ENCODE data around the gene TTC3. TPM values are rescaled to one million over a fixed set of nuclear protein-coding genes. Genes with fewer than 3 reads are reported as not detected.

Gene TTC3
- total RNA-seq, 1 experiment from 2014 or later = 259 TPM

DNA sequence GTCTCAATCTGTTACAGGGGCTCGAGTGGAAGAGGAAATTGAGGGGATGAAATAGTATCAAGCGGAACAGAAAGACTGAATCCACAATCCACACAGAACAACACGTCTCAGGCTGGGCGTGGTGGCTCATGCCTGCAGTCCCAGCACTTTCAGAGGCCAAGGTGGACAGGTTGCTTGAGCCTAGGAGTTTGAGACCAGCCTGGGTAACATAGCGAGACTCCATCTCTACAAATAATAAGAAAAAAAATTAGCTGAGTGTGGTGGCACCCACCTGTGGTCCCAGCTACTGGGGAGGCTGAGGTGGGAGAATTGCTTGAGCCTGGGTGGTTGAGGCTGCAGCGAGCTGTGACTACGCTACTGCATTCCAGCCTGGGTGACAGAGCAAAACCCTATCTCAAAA is 168.4 kb downstream of the TTC3 start:
- Histone ChIP-seq H3K4me3 (no peak overlapping the region), H3K36me3 (peaks cover 16% of the 10 kb centered on the region), H3K4me1 (replicated peaks) (no peaks in the 10 kb centered on the region), H3K9me3 (replicated peaks) (no peaks in the 10 kb centered on the region), H3K27me3 (replicated peaks) (no peaks in the 10 kb centered on the region), H3K27ac (no peak overlapping the region)
- no peak for DNase-seq (ENCODE audit: low read depth in 1 of 2, low spot score in 2 of 2)

DNA sequence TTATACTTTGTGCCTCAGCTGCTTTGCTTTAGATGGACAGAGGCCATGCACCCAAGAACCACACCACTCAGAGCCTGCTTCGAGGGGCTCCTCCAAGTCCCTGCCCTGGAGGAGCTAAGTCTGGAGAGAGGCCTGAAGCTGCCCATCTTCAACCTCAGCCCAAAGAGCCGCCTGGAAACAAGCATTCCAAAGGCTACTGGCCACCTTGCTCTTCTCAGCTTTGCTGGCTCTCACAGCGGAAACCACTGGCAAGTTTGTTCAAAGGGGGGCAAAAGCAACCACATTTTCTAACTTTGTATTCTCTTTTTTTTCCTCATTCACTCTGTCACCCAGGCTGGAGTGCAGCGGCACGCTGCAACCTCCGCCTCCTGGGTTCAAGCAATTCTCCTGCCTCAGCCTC is 170.9 kb downstream of the TTC3 start:
- H3K27ac ChIP-seq = no peak overlapping the region

DNA sequence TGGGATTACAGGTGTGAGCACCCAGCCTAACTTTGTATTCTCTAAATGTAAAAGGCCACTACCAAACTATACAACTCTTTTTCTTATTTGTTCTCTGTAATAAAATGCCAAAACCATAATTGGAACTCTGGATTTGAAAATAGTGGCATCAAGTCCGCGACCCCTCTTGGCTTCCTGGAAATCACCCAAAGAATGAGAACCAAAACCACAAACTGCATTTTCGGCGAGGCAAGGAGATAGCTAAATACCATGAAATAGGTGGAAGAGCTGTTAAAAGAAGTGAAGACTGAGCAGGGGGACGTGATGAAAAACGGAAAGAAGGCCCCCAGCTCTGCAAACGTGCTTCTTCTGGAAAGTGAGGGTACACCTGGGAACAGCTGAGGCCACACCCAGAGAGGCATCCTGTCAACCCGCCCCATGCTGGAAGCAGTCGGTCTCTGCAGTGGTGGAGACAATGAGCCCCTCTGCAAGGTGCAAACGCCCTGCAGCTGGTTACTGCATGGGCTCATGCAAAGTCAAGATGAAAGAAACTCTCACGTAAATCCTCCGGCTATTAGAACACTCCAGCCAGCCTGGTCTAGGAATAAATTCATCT is 171.5 kb downstream of the TTC3 start:
- Histone ChIP-seq H3K27ac (no peak overlapping the region), H3K36me3 (peaks cover 9% of the 10 kb centered on the region), H3K4me3 (no peak overlapping the region), H3K9me3 (replicated peaks) (no peaks in the 10 kb centered on the region), H3K27me3 (replicated peaks) (no peaks in the 10 kb centered on the region), H3K4me1 (replicated peaks) (no peaks in the 10 kb centered on the region)
- DNase-seq (ENCODE audit: low read depth in 1 of 2, low spot score in 2 of 2) = no peak

More for the DNA sequence above, 170.9 kb downstream of the TTC3 start:
- H3K4me1 ChIP-seq (replicated peaks) = no peaks in the 10 kb centered on the region
- no peak overlapping the region for H3K4me3 ChIP-seq
- H3K27me3 ChIP-seq (replicated peaks) = no peaks in the 10 kb centered on the region
- no peak for DNase-seq (ENCODE audit: low read depth in 1 of 2, low spot score in 2 of 2)
- H3K36me3 ChIP-seq = peaks cover 12% of the 10 kb centered on the region
- H3K9me3 ChIP-seq (replicated peaks) = no peaks in the 10 kb centered on the region

DNA sequence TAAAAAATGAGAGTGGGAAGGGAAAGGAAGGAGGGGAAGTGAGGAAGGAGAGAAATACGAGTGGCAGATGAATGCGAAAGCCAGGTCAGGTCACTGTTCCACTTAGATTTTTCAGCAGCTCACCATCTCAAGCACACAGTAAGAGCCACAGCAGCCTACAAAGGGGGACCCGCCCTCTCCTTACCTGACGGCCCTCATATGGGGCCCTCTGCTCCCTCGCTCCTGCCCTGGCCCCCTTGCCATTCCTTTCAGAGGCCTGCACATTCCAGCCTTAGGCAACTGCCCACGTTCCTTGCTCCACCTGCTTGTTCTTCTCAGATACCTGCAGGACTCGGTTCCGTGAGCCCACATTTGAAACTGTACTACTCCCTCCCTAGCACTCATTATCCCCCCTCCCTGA is 172.1 kb downstream of the TTC3 start:
- DNase-seq (ENCODE audit: low read depth in 1 of 2, low spot score in 2 of 2) = no peak
- Histone ChIP-seq H3K27ac (no peak overlapping the region), H3K4me3 (no peak overlapping the region), H3K27me3 (replicated peaks) (no peaks in the 10 kb centered on the region), H3K36me3 (peaks cover 7% of the 10 kb centered on the region), H3K4me1 (replicated peaks) (no peaks in the 10 kb centered on the region), H3K9me3 (replicated peaks) (no peaks in the 10 kb centered on the region)

DNA sequence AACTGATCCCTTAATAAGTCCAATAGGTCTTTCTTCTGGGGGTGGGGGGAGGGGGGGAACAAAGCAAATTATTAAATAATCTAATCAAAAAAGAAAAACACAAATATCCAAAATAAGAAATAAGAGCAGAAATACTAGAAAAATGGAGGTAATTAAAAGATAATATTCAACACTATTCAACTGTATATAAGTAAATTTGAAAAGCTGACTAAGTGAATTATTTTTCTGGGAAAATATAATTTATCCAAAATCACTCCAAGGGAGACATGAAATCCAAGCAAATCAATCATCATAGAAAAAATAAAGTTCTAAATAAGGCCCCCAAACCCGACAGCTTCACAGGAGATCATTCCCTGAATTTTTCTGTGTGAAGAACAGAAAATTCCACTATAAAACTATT is 175.2 kb downstream of the TTC3 start:
- no peak for DNase-seq (ENCODE audit: low read depth in 1 of 2, low spot score in 2 of 2)

DNA sequence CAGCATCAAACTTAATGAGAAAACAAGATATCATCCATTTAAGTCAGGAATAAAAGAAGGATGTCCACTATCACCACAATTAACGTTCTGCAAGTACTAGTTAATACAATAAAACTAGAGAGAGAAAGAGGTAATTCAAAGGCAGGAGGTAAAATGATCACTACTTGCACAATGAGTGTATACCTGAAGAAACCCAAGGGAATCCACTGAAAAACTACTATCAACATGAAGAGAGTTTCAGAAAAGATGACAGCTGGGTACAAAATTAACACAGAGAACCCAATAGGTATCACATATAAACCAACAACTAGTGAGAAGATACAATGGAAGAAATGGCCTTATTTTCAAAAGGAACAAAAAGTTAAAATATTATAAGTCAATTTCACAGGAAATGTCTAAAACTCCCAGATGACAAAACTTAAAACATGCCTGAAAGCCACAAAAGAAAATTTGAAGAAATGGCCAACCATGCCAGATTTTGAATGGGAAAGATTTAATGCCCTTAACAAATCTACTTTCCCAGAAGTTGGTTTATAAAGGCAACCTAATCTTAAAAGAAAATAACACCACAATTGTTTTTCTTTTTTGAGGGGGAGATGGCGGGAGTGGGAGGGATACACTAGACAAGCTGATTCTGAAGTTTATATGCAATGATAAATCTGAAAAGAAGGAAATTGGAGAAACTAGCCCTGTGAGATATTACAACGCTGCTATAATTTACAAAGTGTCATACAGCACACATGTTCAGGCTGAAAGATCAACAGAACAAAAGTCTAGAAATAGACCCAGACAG is 176.3 kb downstream of the TTC3 start:
- DNase-seq (ENCODE audit: low read depth in 1 of 2, low spot score in 2 of 2) = no peak
- Histone ChIP-seq H3K4me3 (no peak overlapping the region), H3K27ac (no peak overlapping the region), H3K4me1 (replicated peaks) (no peaks in the 10 kb centered on the region), H3K36me3 (no peaks in the 10 kb centered on the region), H3K27me3 (replicated peaks) (no peaks in the 10 kb centered on the region), H3K9me3 (replicated peaks) (no peaks in the 10 kb centered on the region)

More for the DNA sequence above, 175.2 kb downstream of the TTC3 start:
- H3K4me1 ChIP-seq (replicated peaks) = no peaks in the 10 kb centered on the region
- H3K27ac ChIP-seq = no peak overlapping the region
- H3K36me3 ChIP-seq = no peaks in the 10 kb centered on the region
- no peaks in the 10 kb centered on the region for H3K9me3 ChIP-seq (replicated peaks)
- no peaks in the 10 kb centered on the region for H3K27me3 ChIP-seq (replicated peaks)
- H3K4me3 ChIP-seq = no peak overlapping the region

DNA sequence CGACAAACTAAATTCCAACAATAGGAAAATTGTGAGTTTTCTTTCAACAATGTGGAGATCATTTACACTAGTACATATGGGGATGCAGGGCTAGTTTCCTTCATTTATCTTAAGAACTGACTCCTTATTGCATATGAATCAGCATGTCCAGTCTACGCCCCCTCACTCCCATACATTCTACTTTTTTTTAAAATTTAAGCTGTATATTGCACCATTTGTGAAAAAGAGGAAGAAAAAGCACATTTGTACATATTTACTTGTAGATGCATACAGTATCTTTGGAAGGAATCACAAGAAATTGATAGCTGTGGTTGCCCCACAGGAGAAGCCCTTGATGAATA is 178.2 kb downstream of the TTC3 start:
- no peaks in the 10 kb centered on the region for H3K4me1 ChIP-seq (replicated peaks)
- DNase-seq (ENCODE audit: low read depth in 1 of 2, low spot score in 2 of 2) = no peak
- no peak overlapping the region for H3K27ac ChIP-seq
- H3K9me3 ChIP-seq (replicated peaks) = no peaks in the 10 kb centered on the region
- H3K27me3 ChIP-seq (replicated peaks) = no peaks in the 10 kb centered on the region
- H3K4me3 ChIP-seq = no peak overlapping the region
- no peaks in the 10 kb centered on the region for H3K36me3 ChIP-seq

Other genes starting within 250 kb of the TTC3 start
- 12.7 and 20.9 TPM in 2 replicates for gene HLCS, start 106.6 kb upstream of the TTC3 start, total RNA-seq (2014; rRNA removed; shearing (Covaris generic))
- gene RIPPLY3, start 66.6 kb upstream of the TTC3 start, total RNA-seq (2014; rRNA removed; shearing (Covaris generic)) = 1.7 TPM in 1 of 2 replicates, not detected in the other
- gene PIGP, start 183 bp upstream of the TTC3 start, total RNA-seq (2014; rRNA removed; shearing (Covaris generic)) = 13.6 and 36.7 TPM in 2 replicates
- 31.4 and 39.9 TPM in 2 replicates for gene VPS26C, start 194.1 kb downstream of the TTC3 start, total RNA-seq (2014; rRNA removed; shearing (Covaris generic))